Measurements from ENCODE around the gene TVP23A.
"Not testable (repeated sequence)": the region's sequence is repeated elsewhere in the genome, so short reads cannot be mapped to it uniquely, and the experiment has no call there.

The TVP23A gene

DNA sequence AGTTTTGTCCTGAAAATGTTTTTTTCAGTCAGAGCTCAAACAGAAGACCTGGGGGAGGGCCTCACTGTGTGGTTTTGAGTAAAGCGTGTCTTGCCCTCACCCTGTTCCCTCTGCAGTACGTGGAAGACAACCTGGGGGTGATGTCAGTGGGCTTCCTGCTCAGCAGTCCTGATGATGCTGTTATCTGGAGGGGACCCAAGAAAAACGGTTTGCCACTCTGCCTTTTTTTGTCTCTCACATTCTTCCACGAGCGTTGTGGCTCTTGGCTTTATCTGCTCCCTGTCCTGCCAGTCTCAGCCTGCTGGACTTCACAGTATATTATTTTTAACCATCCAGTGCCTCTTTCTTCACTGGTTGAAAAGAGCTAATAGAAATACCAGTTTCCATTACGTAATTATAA is 62.0 kb downstream of the TVP23A start:
- H3K36me3 Mint-ChIP-seq, result peaks cover 12% of the 10 kb centered on the region
- no peaks in the 10 kb centered on the region for H3K9me3 Mint-ChIP-seq (ENCODE audit: low read depth)
- H3K27me3 Mint-ChIP-seq, result no peaks in the 10 kb centered on the region
- no peak overlapping the region for H3K27ac Mint-ChIP-seq
- H3K4me3 Mint-ChIP-seq, result no peak overlapping the region
- peaks cover 3% of the 10 kb centered on the region for H3K4me1 Mint-ChIP-seq (ENCODE audit: low read depth)

DNA sequence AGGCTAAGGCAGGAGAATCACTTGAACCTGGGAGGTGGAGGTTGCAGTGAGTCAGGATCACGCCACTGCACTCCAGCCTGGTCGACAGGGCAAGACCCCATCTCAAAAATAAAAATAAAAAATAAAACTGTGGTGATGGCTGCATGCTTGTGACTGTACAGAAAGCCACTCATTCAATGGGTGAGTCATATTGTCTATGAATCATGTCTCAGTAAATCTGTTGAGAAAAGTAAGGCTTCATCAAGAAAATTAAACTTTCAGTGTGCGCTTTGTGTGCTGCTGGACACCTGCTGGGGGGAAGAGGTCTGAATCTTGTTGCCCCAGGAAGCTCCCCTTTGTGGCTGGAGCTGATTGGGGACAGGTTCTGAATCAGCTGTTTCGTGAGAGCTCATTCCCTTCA is 63.7 kb downstream of the TVP23A start:
- H3K27ac Mint-ChIP-seq, result peak overlapping the region; percentile 41
- H3K4me1 Mint-ChIP-seq (ENCODE audit: low read depth), result peaks cover 7% of the 10 kb centered on the region
- no peaks in the 10 kb centered on the region for H3K27me3 Mint-ChIP-seq
- peaks cover 7% of the 10 kb centered on the region for H3K36me3 Mint-ChIP-seq
- no peaks in the 10 kb centered on the region for H3K9me3 Mint-ChIP-seq (ENCODE audit: low read depth)
- no peak overlapping the region for H3K4me3 Mint-ChIP-seq

DNA sequence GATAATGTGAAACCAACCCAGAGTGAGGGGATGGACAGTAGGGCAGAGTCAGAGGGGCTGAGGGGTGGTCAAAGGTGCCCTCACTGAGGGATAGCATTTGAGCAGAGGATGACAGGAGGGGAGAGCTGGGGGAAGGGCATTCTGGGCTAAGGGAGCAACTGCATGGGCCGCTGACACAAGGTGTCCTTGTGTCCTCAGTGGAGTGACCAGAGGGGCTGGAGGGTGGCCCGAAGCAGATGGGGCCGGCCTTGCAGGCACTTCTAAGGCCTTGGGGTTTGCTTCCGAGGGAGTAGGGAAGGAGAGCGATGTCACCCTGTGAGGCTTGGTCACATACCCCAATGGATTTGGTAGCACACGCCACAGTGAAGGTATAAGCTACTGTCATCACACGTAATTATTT is 64.9 kb downstream of the TVP23A start:
- Mint-ChIP-seq H3K4me3 (no peak overlapping the region), H3K27ac (no peak overlapping the region), H3K4me1 (ENCODE audit: low read depth) (peaks cover 14% of the 10 kb centered on the region), H3K27me3 (no peaks in the 10 kb centered on the region), H3K36me3 (peaks cover 4% of the 10 kb centered on the region), H3K9me3 (ENCODE audit: low read depth) (no peaks in the 10 kb centered on the region)

DNA sequence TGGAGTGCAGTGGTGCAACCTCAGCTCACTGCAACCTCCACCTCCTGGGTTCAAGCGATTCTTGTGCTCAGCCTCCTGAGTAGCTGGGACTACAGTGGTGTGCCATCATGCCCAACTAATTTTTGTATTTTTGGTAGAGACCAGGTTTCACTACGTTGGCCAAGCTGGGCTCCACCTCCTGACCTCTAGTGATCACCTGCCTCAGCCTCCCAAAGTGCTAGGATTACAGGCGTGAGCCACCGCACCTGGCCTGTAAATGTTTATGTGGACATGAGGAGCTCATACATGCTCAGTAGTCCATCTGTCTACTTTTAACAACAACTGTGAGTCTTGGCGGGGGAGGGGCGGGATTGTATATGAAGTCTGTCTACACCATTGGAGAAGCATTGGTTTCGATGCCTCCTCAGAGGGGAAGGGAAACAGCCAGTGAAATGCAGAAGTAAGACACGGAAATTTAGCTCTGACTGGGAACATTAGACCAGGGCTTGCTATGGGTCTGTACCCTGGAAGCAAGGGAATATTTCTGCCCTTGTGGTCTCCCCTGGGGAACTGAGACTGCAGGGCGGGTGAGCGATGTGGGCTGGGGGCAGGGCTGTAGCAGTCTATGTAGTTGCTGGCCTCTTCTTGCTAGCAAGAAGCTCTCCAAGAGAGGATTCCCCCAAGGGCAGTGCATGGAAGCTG is 65.6 kb downstream of the TVP23A start:
- Mint-ChIP-seq H3K4me3 (no peak overlapping the region), H3K4me1 (ENCODE audit: low read depth) (peaks cover 16% of the 10 kb centered on the region), H3K36me3 (peaks cover 4% of the 10 kb centered on the region), H3K27me3 (no peaks in the 10 kb centered on the region), H3K27ac (peak overlapping the region; percentile 38), H3K9me3 (ENCODE audit: low read depth) (no peaks in the 10 kb centered on the region)

DNA sequence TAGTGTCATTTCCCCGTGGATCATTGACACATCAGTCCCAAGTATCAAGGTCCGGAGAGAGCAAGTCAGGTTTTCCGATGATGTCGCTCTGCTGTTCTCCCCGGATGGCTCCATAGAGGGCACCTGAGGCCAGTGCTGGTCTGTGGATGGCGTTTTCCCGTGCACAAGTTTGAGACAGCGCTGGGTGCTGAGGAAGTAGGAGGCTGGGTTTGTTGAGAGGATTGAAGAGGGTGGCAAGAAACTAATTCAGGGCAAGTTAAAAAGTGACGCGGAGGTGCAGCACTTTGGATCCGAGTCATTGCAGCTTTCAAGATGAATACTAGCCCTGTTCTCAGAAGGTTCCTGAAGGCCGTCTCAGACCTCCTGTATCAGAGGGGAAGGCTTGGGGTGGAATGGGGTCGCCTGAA is 67.3 kb downstream of the TVP23A start:
- Mint-ChIP-seq H3K27me3 (no peaks in the 10 kb centered on the region), H3K9me3 (ENCODE audit: low read depth) (no peaks in the 10 kb centered on the region), H3K27ac (no peak overlapping the region), H3K4me3 (no peak overlapping the region), H3K4me1 (ENCODE audit: low read depth) (peaks cover 16% of the 10 kb centered on the region), H3K36me3 (peaks cover 10% of the 10 kb centered on the region)

DNA sequence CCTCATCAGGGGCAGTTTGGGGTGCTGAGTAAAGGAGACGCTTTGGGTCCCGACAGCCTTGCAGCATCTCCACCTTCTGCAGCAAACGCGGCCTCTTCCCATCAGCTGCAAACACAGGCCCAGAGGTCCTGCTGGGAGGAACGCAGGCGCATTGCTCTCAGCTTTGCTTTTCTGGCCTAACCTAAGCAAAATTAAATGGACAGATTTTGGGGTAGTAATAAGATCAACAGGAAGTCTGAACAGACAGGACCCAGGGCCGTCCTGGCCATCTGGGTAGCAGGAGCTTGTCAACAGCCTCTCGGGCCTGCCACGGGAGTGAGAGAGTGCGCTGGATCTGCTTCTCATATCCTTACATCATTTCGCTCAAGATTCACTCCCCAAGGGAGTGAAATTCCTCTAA is 67.8 kb downstream of the TVP23A start:
- Mint-ChIP-seq H3K4me3 (no peak overlapping the region), H3K9me3 (ENCODE audit: low read depth) (no peaks in the 10 kb centered on the region)

DNA sequence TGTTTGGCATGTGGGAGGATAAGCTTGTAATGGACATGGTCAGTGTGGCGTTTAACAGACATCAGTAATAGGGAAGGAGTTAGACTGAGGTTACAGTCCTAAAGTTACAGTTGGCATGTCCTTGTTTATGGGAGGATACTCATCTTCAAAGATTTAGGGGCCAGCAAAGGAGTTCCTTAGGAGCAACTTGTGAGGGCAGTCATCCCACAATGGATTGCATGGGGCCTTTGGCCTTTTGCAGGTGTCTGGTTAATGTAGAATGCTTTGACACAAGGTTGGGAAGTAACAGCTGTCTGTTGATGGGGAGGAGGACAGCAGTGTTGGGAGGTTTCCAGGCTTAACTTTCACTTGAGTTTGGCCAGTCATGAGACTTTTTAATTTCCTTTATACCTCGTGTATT is 72.8 kb downstream of the TVP23A start:
- Mint-ChIP-seq H3K27ac (no peak overlapping the region), H3K36me3 (peaks cover 10% of the 10 kb centered on the region), H3K27me3 (no peaks in the 10 kb centered on the region), H3K9me3 (ENCODE audit: low read depth) (no peaks in the 10 kb centered on the region), H3K4me1 (ENCODE audit: low read depth) (peaks cover 39% of the 10 kb centered on the region), H3K4me3 (peak overlapping the region; percentile 61)

More for the DNA sequence above, 67.8 kb downstream of the TVP23A start:
- Mint-ChIP-seq H3K36me3 (peaks cover 8% of the 10 kb centered on the region), H3K27ac (no peak overlapping the region), H3K27me3 (no peaks in the 10 kb centered on the region), H3K4me1 (ENCODE audit: low read depth) (peaks cover 20% of the 10 kb centered on the region)

DNA sequence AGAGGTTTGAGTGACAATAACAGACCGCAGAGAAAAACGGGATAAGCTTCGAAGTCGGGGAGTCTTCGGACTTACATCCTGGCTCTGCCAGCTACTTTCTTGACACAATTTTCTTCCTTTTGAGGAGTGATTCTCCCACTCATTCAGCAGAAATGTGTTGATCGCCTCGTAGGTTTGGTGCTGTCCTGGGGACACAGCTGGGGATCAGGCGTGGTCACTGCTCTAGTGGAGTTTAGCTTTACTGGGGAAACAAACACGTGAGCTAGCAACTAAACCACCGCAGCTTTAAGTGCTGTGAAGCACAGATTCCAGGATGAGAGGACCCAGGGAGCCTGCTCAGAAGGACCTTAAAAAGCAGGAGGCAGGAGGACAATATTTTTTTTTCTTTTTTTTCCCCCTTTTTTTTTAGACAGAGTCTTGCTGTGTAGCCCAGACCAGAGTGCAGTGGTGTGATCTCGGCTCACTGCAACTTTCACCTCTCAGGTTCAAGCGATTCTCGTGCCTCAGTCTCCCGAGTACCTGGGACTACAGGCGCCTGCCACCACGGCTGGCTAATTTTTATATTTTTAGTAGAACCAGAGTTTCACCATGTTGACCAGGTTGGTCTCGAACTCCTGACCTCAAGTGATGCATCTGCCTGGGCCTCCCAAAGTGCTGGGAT is 74.1 kb downstream of the TVP23A start:
- Mint-ChIP-seq H3K27me3 (no peaks in the 10 kb centered on the region), H3K4me1 (ENCODE audit: low read depth) (peaks cover 43% of the 10 kb centered on the region), H3K27ac (peak overlapping the region; percentile 99), H3K36me3 (peaks cover 10% of the 10 kb centered on the region), H3K9me3 (ENCODE audit: low read depth) (no peaks in the 10 kb centered on the region), H3K4me3 (peak overlapping the region; percentile 93)

DNA sequence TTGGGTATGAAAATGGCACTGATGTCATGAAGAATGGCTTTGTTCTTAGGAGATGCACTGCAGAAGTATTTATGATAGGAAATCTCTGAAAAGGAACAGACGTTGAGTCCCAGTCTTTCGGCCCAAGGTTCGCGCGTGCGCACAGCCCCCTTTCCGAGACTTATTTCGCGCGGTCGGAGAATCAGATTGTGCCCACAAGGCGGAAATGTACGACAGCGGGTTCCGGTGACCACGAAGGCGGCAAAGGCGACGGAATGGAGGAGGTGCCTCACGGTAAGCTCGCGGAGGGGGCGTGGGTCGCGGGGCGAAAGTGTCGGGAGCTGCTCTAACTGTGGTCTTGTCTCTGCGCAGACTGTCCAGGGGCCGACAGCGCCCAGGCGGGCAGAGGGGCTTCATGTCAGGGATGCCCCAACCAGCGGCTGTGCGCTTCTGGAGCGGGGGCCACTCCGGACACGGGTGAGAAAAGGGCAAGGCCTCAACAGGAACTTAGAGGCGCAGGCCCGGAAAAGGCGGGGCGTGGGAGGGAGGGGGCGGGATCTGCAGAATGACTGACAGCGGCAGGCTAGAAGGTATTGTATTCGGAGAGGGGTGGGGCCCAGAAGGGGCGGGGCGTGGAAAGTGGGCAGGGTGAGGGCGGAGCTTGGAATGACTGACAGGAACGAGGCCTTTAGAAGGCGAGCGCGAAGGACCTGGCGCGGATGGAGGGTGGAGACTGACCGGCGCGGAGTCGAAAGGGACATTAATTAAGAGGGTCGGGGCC is 74.8 kb downstream of the TVP23A start, which contains the start of gene NUBP1:
NUBP1 (plus strand) TSS at position 233 of the 760 bp plus-strand sequence; CDS start at position 255, 22 bp downstream.
- Mint-ChIP-seq H3K36me3 (peaks cover 10% of the 10 kb centered on the region), H3K4me1 (ENCODE audit: low read depth) (peaks cover 40% of the 10 kb centered on the region), H3K9me3 (ENCODE audit: low read depth) (no peaks in the 10 kb centered on the region), H3K27me3 (no peaks in the 10 kb centered on the region), H3K27ac (peak within 1 kb of the TSS; percentile 99), H3K4me3 (peak within 1 kb of the TSS; percentile 93)

DNA sequence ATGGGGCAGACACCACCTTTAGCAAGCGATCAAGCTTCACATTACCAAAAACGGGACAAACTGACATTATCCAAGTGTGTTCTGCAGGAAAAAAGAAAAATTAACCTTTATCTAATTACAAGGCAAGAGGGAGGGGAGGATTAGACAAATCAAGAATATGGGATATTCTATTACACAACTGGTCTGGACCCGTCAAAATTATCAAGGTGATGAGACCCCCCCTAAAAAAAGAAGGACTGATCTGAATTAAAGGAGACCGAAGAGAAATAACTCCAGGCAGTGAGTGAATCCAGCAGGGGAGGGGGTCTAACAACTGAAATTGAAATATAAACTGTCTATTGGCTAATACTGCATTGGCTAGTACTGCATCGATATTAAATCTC is 75.4 kb downstream of the TVP23A start:
- Mint-ChIP-seq H3K4me1 (ENCODE audit: low read depth) (peaks cover 43% of the 10 kb centered on the region), H3K27ac (peak overlapping the region; percentile 99), H3K36me3 (peaks cover 10% of the 10 kb centered on the region), H3K4me3 (peak overlapping the region; percentile 93), H3K9me3 (ENCODE audit: low read depth) (no peaks in the 10 kb centered on the region), H3K27me3 (no peaks in the 10 kb centered on the region)

DNA sequence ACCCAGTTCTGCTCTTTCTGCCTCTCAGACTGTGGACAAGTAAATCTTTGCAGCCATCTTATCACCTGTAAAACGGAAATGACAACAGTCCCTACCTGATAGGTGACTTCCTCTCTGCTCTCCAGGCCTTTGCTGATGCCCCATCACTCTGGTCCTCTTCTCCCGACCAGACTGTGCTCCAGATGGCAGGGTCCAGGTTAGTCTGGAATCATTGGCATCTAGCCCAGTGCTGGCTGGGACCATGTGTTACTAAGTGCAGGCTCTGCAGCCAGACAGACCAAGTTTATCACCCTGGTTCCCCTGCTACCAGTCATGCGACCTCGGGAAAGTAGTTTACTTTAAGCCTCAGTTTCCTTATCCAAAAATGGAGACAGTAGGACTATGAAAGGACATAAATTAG is 76.8 kb downstream of the TVP23A start:
- Mint-ChIP-seq H3K4me3 (no peak overlapping the region), H3K4me1 (ENCODE audit: low read depth) (peaks cover 49% of the 10 kb centered on the region), H3K27ac (no peak overlapping the region), H3K36me3 (peaks cover 5% of the 10 kb centered on the region), H3K9me3 (ENCODE audit: low read depth) (no peaks in the 10 kb centered on the region), H3K27me3 (no peaks in the 10 kb centered on the region)

DNA sequence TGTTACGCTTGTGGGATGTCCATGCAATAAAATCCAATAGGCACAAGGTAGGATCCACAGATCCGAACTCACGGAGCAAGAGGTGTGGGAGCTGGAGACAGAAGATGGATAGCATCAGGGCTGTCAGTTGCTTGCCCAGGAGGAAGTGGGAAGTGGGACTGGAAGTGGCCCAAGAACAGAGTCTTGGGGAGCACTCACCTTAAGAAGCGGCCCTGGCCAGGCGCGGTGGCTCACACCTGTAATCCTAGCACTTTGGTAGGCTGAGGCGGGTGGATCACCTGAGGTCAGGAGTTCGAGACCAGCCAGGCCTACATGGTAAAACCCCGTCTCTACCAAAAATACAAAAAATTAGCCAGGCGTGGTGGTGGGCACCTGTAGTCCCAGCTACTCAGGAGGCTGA is 77.3 kb downstream of the TVP23A start:
- peaks cover 49% of the 10 kb centered on the region for H3K4me1 Mint-ChIP-seq (ENCODE audit: low read depth)
- not testable (repeated sequence) for H3K36me3 Mint-ChIP-seq; H3K27me3 Mint-ChIP-seq; H3K4me3 Mint-ChIP-seq; H3K9me3 Mint-ChIP-seq (ENCODE audit: low read depth); H3K27ac Mint-ChIP-seq

DNA sequence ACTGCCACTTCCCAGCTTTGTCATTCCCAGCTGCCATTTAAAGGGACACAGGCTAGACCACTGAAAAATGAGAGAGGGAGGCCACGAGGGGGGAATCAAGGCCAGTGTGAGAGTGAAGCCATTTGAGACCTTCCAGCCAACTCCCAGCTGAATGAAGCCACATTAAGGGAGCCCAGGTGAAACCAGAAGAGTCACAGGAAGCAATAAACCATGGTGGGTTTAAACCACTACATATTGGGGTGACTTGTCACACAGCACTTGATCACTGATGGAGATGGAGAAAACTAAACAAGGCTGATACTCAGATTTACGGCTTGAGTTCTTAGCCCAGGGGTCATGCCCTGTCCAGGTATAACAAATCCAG is 77.8 kb downstream of the TVP23A start:
- H3K36me3 Mint-ChIP-seq, result peaks cover 5% of the 10 kb centered on the region
- no peak overlapping the region for H3K4me3 Mint-ChIP-seq
- no peaks in the 10 kb centered on the region for H3K27me3 Mint-ChIP-seq
- H3K9me3 Mint-ChIP-seq (ENCODE audit: low read depth), result no peaks in the 10 kb centered on the region
- H3K4me1 Mint-ChIP-seq (ENCODE audit: low read depth), result peaks cover 45% of the 10 kb centered on the region
- no peak overlapping the region for H3K27ac Mint-ChIP-seq

DNA sequence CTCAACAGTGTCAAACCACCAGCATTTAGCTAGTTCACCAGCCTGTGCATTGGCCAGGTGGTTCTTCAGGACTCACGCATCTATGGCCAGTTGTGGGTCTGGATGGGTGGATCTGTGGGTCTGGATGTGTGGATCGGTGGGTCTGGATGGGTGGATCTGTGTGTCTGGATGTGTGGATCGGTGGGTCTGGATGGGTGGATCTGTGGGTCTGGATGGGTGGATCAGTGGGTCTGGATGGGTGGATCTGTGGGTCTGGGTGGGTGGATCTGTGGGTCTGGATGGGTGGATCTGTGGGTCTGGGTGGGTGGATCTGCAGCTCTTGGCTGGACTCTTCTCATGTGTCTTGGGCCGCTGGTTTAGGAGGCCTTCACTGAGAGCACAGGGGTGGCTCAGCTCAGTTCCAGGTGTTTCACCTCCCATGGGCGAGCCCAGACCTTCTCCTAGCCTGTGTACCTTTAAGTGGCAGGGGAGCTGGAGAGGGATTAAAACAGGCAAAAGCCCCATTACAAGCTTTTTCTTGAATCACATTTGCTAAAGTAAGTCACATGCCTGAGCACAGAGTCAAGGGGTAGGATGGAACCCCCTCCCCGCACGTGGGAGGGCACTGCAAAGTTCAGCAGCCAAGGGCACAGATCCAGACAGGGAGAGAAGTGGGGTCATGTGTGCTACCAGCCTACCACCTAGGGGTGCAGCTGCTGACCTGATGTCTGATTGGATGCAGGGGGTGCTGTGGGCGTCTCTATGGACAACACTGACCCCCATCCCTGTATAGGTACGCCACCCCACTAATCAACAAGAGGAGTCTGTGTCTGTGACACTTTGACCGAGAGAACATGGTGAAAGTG is 78.4 kb downstream of the TVP23A start:
- Mint-ChIP-seq H3K4me1 (ENCODE audit: low read depth) (peaks cover 40% of the 10 kb centered on the region), H3K27ac (no peak overlapping the region), H3K4me3 (no peak overlapping the region), H3K9me3 (ENCODE audit: low read depth) (no peaks in the 10 kb centered on the region), H3K27me3 (no peaks in the 10 kb centered on the region), H3K36me3 (no peaks in the 10 kb centered on the region)

Measured in activated naive CD8-positive, alpha-beta T cell (primary cell).